GM23338 (cell line): ENCODE measurements around the gene RNF26.

Source experiments
- CTCF ChIP-seq, 2 experiments: fragments of 200-600 bp in 1 of 2; sonication (generic) in 1 of 2; conservative IDR thresholded peaks; 2 replicates each; pipeline versions ENCODE4 v1.5.1 to v1.6.1; 2016 to 2017; ENCODE audit warnings: antibody characterized with exemption in 2 of 2, low read depth in 2 of 2, mild to moderate bottlenecking in 2 of 2, moderate library complexity in 1 of 2
- EZH2phosphoT487 ChIP-seq: fragments of 200-600 bp; sonication (generic); IDR thresholded peaks from one replicate; pipeline ENCODE4 v1.8.1; 2018; ENCODE audit warnings: antibody characterized with exemption; ENCODE audit not compliant: unreplicated experiment
- POLR2AphosphoS5 ChIP-seq: IDR thresholded peaks from 2 replicates; pipeline ENCODE4 v1.6.1; 2016; ENCODE audit warnings: antibody characterized with exemption, low read depth
- ZNF331 ChIP-seq: fragments of 250-450 bp; sonication (Bioruptor Pico); IDR thresholded peaks from 2 replicates; pipeline ENCODE4 v1.5.0; 2020; ENCODE audit warnings: low read depth, mild to moderate bottlenecking, moderate library complexity

GRCh38 chr11:119300198-119300964 is 33.9 kb upstream of the RNF26 start:
- no peak for TF ChIP-seq CTCF (conservative IDR thresholded peaks at IDR 0.05; ENCODE audit: low read depth in 2 of 2)
- no peak for TF ChIP-seq ZNF331 (CRISPR knock-in tag)
- no peak for TF ChIP-seq EZH2phosphoT487
- TF ChIP-seq POLR2AphosphoS5, result no peak
